Renal pelvis (tissue), 4 donors: ENCODE measurements around the gene FAM162A. TPM values are rescaled to one million over a fixed set of nuclear protein-coding genes. Genes with fewer than 3 reads are reported as not detected.
"Not testable (repeated sequence)": the region's sequence is repeated elsewhere in the genome, so short reads cannot be mapped to it uniquely, and the experiment has no call there.

ENCODE experiments used
- DNase-seq: peaks from one replicate; pipeline ENCODE4 v3.0.0-alpha.2; 2013
- polyA plus RNA-seq, 3 donors: library from polyadenylated mRNA; unstranded; fragments of 120-200 nt; gene quantifications; one replicate each; pipeline ENCODE4 v1.2.1, GENCODE V29; 2013; ENCODE audit not compliant: insufficient read length in 3 of 3

FAM162A gene
- polyA plus RNA-seq, 3 donors, result 60.9 to 70.8 (median 68.9) TPM

DNA sequence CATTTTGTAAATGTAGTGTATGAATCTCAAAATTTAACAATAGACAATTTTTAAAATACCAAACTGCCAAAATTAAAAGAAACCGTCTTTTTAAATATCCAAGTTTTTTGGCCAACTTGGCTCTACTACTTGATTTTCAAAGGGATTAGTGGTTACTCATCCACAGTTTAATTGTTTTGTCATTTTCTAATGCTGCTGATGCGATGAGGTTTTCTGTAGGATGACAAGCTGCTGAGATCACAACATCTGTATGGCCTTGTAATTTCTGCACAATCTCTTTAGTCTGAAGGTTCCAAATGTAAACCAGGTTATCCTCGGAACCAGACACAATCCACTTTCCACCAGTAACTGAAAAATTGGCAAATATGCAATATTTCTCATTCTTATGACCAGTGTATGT lies 30.4 kb downstream of the FAM162A start:
- DNase-seq, result no peak

DNA sequence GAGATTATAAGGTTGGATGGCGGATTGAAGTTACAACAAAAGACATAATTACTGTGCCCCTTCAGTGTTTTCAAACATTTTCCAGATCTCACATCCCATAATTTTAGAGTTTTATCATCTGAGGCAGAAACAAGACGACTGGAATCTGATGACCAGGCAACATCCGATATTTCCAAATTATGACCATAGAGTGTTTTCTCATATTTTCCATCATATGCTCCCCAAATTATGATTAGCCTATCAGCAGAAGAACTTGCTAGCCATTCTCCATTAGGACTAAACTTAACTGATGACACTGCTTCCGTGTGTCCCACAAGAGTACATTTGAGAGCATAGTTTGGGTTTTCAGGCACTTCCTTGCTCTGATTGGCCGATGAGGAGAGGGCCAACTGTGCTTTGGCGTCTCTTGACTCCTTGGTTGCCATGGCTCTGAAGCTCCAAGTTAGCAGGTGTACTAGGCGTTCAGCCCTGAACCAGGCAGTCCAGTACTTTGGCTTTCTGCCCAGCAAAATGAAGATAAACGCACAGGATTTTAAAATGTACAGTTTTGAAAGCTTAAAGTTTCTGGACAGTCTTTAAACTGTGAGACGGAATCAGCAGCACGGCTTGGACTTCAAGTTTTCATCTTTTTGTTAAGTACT lies 31.2 kb downstream of the FAM162A start:
- peak; percentile 29 for DNase-seq

DNA sequence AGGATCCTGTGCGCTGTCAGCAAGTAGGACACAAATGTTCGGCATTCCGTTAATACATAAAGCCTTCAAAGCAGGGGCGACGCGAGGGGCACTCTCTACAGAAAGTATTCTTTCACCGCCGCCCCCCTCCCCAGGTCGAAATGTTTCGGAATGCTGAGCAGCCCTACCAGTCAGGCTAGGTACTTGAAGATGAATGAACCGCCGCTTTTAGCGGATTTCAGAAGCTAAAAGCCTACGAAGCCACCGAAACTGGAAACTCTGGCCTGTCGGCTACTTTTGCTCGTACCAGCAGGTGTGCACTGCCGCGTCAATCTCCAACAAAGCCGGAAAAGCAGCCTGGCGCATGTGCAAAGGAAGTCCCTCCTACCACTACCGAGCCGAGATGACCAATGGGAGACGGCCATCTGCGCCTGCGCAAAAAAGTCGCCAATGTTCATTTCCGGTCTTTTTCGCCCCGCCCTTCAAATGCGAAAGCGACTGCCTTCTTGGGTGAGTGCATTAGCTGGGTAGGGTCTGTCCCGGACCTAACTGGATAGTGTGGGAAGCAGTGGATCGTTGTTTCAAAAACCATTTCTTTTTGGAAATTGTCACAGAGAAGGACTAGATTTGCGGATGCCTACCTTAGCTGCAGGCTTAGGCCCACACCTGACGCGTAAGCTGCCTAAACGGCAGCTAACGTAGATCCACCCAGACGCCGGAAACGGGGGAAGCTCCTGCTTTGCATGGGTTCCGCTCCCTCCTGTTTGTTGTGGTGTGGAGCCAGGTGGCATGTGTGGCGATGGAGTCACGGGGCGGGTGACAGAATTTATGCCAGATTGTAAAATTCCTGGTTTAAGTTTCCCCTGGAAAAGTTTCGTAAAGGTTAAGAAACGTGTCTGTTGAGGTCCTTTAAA lies 32.0 kb downstream of the FAM162A start, which contains the start of gene WDR5B:
TSS of gene WDR5B (minus strand) at position 301 of the 893 bp plus-strand sequence. CDS start 534 bp downstream, outside the sequence.
- DNase-seq, result peak; percentile 99

DNA sequence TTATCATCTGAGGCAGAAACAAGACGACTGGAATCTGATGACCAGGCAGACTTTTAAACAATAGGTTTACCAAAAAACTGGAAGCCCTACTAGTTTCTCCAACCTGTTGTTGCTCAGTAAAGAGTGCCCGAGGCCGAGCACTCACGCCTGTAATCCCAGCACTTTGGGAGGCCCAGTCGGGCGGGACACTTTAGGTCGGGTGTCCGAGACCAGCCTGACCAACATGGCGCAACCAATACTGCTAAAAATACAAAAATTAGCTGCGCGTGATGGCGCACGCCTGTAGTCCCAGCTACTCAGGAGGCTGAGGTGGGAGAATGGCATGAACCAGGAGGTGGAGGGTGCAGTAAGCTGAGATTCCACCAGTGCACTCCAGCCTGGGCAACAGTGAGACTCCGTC lies 33.0 kb downstream of the FAM162A start:
- no peak for DNase-seq

DNA sequence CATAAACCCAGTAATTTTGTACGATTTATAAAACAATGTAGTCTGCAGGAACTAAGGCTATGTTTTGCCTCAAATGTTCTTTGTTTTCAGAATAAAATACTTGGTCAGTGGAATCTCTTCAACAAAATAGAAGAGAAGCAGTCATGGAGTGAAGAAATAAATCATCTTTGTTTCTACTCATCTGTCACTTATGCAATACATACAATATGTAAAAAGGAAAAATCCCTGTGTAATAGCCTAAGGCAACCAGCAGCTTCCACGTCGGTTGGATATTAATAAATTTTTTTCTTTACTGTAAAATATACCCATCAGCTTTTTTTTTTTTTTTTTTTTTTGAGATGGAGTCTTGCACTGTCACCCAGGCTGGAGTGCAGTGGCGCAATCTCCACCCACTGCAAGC lies 37.1 kb downstream of the FAM162A start:
- no peak for DNase-seq

DNA sequence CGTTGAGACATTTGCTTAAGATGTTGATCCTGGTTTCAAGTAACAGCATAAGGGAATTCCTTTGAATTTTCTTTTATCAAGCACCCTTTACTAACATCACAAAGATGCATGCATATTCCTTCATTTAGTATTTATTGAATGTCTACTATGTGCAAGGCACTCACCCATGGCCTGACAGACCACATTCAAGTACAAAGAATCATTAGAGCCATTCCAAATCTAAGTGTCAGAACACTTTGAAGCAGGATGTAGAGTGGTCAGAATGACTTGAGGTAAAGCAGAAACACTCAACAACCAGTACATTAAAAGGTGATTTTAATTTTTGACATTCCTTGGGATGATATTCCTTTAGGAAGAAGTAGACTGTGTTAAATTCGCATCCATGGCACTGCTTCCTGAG lies 37.9 kb downstream of the FAM162A start:
- no peak for DNase-seq

DNA sequence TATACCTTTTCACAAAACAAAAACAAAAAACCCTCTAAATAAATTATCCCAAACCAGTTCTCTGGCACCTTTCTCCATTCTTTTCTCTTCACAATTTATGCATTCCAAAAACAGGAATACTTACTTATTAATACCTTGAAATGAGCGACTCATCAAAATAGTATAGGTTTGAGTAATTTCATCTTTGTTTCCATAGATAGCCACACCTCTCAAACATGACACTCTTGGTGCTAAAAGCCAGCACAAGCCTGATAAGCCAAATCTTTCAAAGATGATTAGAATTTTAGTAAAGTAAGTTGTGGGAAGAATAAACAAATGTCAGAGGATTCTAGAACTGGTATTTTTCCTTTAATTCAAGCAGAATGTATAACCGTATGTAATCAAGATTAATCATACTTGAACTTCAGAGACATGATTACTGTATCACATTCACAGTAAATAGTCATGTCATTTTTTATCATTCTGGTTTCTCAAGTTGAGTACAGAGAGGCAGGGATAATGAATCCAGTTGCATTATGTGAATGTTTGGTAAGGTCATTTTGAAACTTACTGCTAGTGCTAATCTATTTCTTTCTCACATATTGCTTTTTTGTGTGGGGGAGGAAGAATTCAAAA lies 44.0 kb downstream of the FAM162A start:
- no peak for DNase-seq

DNA sequence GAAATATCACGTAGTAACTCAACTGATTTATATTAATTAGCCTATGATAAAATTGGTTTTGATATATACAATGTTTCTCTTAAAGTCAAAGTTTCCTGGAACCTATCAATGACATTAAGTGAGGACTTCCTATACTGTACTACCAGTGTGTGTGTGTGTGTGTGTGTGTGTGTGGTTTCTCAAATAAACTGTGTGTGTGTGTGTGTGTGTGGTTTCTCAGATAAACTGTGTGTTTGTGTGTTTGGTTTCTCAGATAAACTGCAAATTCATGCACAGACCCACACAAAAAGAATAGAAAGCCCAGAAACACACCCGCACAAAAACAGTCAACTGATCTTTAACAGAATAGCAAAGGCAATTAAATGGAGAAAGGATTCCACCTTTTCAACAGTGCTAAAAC lies 46.4 kb downstream of the FAM162A start:
- no peak for DNase-seq

DNA sequence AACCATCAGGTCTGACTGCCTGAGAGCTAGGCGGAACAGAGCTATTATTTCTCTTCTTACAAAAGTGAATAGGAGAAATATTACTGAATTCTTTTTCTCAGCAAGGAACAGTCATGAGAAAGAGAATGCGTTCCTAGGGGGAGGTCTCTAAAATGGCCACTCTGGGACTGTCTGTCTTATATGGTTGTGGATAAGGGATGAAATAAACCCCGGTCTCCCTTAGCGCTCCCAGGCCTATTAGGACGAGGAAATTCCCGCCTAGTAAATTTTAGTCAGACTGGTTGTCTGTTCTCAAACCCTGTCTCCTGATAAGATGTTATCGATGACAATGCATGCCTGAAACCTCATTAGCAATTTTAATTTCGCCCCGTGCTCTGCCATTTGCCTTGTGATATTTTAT lies 52.0 kb downstream of the FAM162A start:
- no peak for DNase-seq

DNA sequence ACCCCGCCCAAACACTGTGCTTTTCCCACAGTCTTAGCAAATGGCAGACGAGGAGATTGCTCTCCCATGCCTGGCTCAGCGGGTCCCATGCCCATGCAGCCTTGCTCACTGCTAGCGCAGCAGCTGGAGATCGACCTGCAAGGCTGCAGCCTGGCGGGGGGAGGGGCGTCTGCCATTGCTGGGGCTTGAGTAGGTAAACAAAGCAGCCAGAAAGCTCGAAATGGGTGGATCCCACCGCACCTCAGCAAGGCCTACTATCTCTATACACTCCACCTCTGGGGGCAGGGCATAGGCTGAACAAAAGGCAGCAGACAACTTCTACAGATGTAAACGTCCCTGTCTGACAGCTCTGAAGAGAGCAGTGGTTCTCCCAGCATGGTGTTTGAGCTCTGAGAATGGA lies 59.1 kb downstream of the FAM162A start:
- DNase-seq, result no peak

DNA sequence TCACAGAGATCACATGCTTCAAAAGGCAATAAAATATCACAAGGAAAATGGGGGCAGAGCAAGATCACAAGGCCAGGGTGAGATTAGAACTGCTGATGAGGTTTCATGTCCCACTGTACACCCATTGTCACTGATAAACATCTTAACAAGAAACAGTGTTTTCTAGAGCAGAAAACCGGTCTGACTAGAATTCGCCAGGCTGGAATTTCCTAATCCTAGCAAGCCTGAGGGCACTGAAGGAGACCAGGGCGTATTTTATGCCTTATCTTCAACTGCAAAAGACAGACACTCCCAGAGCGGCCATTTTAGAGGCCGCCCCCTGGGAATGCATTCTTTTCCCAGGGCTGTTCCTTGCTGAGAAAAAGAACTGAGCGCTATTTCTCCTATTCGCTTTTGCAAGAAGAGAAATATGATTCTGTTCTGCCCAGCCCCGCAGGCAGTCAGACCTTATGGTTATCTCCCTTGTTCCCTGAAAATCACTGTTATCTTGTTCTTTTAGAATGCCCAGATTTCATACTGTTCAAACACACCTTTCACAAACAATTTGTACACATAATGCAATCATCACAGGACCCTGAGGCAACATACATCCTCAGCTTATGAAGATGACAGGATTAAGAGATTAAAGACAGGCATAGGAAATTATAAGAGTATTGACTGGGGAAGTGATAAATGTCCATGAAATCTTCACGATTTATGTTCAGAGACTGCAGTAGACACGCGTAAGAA lies 59.9 kb downstream of the FAM162A start:
- DNase-seq, result not testable (repeated sequence)

DNA sequence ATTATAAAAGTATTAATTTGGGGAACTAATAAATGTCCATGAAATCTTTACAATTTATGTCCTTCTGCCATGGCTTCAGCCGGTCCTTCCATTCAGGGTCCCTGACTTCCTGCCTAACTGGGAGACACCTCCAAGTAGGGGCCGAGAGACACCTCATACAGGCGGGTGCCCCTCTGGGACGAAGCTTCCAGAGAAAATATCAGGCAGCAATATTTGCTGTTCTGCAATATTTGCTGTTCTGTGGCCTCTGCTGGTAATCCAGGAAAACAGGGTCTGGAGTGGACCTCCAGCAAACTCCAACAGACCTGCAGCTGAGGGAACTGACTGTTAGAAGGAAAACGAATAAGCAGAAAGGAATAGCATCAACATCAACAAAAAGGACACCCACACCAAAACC lies 60.5 kb downstream of the FAM162A start:
- DNase-seq, result not testable (repeated sequence)

DNA sequence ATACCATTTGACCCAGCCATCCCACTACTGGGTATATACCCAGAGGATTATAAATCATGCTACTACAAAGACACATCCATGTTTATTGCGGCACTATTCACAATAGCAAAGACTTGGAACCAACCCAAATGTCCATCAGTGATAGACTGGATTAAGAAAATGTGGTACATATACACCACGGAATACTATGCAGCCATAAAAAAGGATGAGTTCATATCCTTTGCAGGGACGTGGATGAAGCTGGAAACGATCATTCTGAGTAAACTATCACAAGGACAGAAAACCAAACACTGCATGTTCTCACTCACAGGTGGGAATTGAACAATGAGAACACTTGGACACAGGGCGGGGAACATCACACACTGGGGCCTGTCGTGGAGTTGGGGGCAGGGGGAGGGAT lies 64.2 kb downstream of the FAM162A start:
- DNase-seq, result not testable (repeated sequence)

DNA sequence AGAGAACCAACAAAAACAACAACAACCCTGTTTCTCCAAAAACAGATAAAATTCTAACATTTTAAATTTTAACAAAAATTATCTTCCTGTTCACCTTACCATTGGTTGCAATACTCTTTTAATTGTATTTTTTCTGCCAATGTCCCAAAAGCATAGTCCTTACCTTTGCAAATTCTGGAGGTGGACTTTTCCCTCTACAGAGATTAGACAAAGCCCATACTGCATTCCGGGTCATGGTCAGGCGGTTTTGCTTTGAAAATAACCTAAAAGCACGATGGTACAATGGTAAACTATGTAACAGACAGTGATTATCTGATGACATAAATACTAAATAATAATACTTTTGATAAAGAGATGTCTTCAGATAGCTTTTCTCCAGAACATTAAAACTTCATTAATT lies 67.4 kb downstream of the FAM162A start:
- DNase-seq, result no peak

DNA sequence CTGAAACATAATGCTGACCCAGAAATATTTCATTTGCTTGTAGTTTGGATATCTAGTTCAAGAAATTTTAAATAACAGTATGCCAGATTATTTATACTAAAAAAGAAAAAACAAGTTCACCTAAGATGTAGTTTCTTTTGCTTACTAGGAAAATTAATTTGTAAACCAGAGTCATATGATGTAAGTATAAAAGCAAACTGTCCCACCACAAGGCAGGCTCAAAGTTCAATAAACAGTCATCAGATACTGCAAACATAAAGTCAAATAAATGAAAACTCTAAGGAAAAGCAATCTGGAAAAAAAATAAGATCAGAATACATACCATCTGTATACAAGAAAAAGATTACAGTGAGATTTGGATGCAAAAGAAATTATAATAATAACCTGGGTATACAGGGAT lies 72.1 kb downstream of the FAM162A start:
- DNase-seq, result no peak

DNA sequence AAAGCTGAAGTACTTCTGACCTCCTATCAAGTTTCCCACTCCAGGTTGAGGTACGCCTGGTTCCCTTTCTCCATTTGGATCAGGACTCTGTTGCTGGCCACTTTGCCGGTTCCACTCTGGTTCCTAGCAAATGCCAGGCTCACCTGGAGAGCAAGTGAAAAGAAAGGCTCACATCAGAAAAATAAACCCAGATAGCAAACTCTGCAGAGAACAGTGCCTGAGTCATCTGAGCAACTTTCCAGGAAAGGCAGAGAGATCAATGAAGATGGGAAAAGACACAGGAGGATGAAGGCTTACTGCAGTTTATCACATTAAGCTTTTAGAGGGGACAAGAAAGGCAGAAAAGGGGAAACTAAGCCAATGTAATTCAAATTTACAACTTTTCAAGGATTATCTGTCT lies 73.7 kb downstream of the FAM162A start:
- no peak for DNase-seq

DNA sequence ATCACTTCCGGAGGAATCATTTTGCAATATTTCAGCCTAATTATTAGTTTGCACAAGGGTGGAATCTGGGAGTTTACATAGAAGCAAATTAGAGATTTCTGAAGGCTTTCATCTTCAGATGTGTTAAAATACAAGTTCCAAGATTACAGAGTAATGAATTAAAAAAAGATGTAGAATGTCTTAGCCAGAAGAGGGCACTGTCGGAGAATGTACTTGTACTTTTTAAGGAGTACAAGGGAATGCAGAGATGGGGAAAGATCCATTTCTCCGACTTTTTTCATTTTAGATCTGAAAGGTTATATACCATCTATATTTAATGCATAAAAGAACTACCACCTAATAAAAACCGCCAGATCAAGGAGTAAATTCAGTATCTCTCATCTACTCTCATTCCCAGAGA lies 75.0 kb downstream of the FAM162A start:
- DNase-seq, result peak; percentile 15

DNA sequence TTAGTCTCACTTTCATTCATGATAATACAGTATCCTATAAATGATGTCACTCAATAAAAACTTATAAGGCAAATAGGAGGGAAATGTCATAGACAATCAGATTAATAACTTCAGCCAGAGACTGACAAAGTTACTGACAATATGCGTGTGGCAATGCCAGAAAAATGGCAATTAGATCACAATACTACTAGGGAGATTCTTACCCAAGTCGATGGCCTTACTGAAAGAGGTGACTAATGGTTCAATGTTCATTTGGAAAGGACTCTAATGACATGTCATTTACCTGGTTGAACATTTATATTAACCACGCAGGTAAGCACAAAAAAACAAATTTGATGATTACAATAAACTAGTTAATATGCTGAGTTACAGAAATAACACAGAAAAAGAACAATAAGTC lies 77.8 kb downstream of the FAM162A start:
- no peak for DNase-seq
